K562 (cell line): ENCODE measurements around the gene CNP. TPM values are rescaled to one million over a fixed set of nuclear protein-coding genes. Genes with fewer than 3 reads are reported as not detected.

Experiments used
- ATAC-seq: fragments of 200-7000 bp; cut with Tn5 transposase; 3 replicates; pipeline ENCODE4 v1.9.1; 2020; ENCODE audit warnings: moderate library complexity
- BruUV-seq: library from RNA; stranded (reverse); fragments of 400-500 nt; replicated peaks from 2 replicates; lab custom pipeline; 2021; lab: Mats Ljungman, UMichigan
- CTCF ChIA-PET: fragments of 300-600 bp; formaldehyde crosslinking; extraction: SDS; loops from one replicate; lab custom pipeline; 2021; ENCODE audit warnings: low intra/inter-chr PET ratio; lab: Yijun Ruan, JAX
- POLR2A ChIA-PET: fragments of 300-600, 350-650 bp; sonication (Branson Sonifier 250); formaldehyde crosslinking; extraction: SDS; loops from one replicate; lab custom pipeline; 2021; ENCODE audit warnings: antibody characterized with exemption, inconsistent platforms; lab: Yijun Ruan, JAX
- DNase-seq, 4 experiments: peaks; one replicate each; pipeline versions ENCODE4 v3.0.0 to v3.0.0-alpha.2; 2011 to 2018; ENCODE audit warnings: low spot score in 3 of 4, mixed read lengths in 3 of 4; ENCODE audit errors: extremely low read depth in 1 of 4
- FAIRE-seq: peaks from 2 replicates; lab custom pipeline; 2011; peaks lifted over from hg19 to GRCh38; lab: Jason Lieb, UNC
- H2AFZ ChIP-seq: 2 replicates; pipeline ENCODE4 v1.6.0; 2011; ENCODE audit warnings: low read depth, low read length, control low read depth, inconsistent platforms
- H3K27ac ChIP-seq: fragments of 200-600 bp; 3 replicates; pipeline ENCODE4 v1.8.0; 2011; ENCODE audit warnings: low read depth, mild to moderate bottlenecking, control low read depth, inconsistent platforms, low read length, moderate library complexity, mixed read lengths; ENCODE audit errors: extremely low read depth
- H3K27me3 ChIP-seq, 2 experiments: fragments of 300-600 bp in 1 of 2; 2 replicates in 1 of 2; 3 replicates in 1 of 2; pipeline versions ENCODE4 v1.6.0 to v1.8.0; 2011; ENCODE audit warnings: inconsistent platforms in 2 of 2, low read length in 2 of 2, mild to moderate bottlenecking in 1 of 2, mixed read lengths in 1 of 2, moderate library complexity in 1 of 2; ENCODE audit not compliant: control insufficient read depth in 2 of 2, insufficient read depth in 2 of 2
- H3K36me3 ChIP-seq: fragments of 300-600 bp; 3 replicates; pipeline ENCODE4 v1.8.0; 2011; ENCODE audit warnings: mild to moderate bottlenecking, low read length, inconsistent platforms; ENCODE audit not compliant: control insufficient read depth, insufficient read depth
- H3K4me1 ChIP-seq, 2 experiments: fragments of 200-600 bp in 1 of 2; replicated peaks in 1 of 2; 2 replicates in 1 of 2; 3 replicates in 1 of 2; pipeline versions ENCODE4 v1.5.1 to v1.8.0; 2011; ENCODE audit warnings: inconsistent platforms in 2 of 2, low read length in 2 of 2, mild to moderate bottlenecking in 1 of 2, mixed read lengths in 1 of 2, moderate library complexity in 1 of 2; ENCODE audit not compliant: control insufficient read depth in 2 of 2, insufficient read depth in 2 of 2
- H3K4me2 ChIP-seq: 2 replicates; pipeline ENCODE4 v1.6.1; 2011; ENCODE audit warnings: low read length, control low read depth, inconsistent platforms, mixed read lengths; ENCODE audit not compliant: insufficient read depth
- H3K4me3 ChIP-seq: fragments of 200-600 bp; sonication (generic), shearing (Covaris generic); 2 replicates; pipeline ENCODE4 v1.5.1; 2016; ENCODE audit warnings: control low read depth, inconsistent platforms
- H3K79me2 ChIP-seq: fragments of 200-600 bp; 3 replicates; pipeline ENCODE4 v1.8.0; 2011; ENCODE audit warnings: low read length, inconsistent platforms; ENCODE audit not compliant: control insufficient read depth, insufficient read depth
- H3K9ac ChIP-seq, 2 experiments: 2 replicates each; pipeline versions ENCODE4 v1.6.0 to v1.6.1; 2011; ENCODE audit warnings: low read depth in 2 of 2, low read length in 2 of 2, control low read depth in 1 of 2, inconsistent platforms in 1 of 2, mild to moderate bottlenecking in 1 of 2, mixed read lengths in 1 of 2; ENCODE audit not compliant: insufficient read depth in 1 of 2
- H3K9me1 ChIP-seq: one replicate; pipeline ENCODE4 v1.6.0; 2011; ENCODE audit warnings: inconsistent platforms, mild to moderate bottlenecking, low read length, moderate library complexity; ENCODE audit not compliant: control insufficient read depth, insufficient read depth
- H3K9me3 ChIP-seq: replicated peaks from 2 replicates; pipeline ENCODE4 v1.5.1; 2011; ENCODE audit warnings: low read depth, low read length, inconsistent platforms; ENCODE audit not compliant: control insufficient read depth, insufficient read depth
- H4K20me1 ChIP-seq: replicated peaks from 2 replicates; pipeline ENCODE4 v1.6.1; 2011; ENCODE audit warnings: low read length, inconsistent platforms, mixed read lengths; ENCODE audit not compliant: control insufficient read depth, insufficient read depth
- PATZ1 ChIP-seq: fragments of 250-450 bp; sonication (Bioruptor Pico); IDR thresholded peaks from 2 replicates; pipeline ENCODE4 v1.5.0; 2020; ENCODE audit warnings: mild to moderate bottlenecking, borderline replicate concordance
- RFX7 ChIP-seq: fragments of 250-450 bp; sonication (Bioruptor Pico); IDR thresholded peaks from 2 replicates; pipeline ENCODE4 v1.5.1; 2021; ENCODE audit warnings: mild to moderate bottlenecking
- RHOXF2B ChIP-seq: fragments of 250-450 bp; sonication (Bioruptor Pico); conservative IDR thresholded peaks from 2 replicates; pipeline ENCODE4 v1.5.1; 2021
- SAFB2 ChIP-seq: fragments of 200-400 bp; formaldehyde crosslinking; IDR thresholded peaks from 2 replicates; pipeline ENCODE4 v1.6.1; 2018; ENCODE audit warnings: borderline replicate concordance, low read length, low read depth, moderate library complexity; ENCODE audit not compliant: severe bottlenecking
- SRSF7 ChIP-seq: fragments of 200-400 bp; formaldehyde crosslinking; optimal IDR thresholded peaks from 2 replicates; pipeline ENCODE3; 2017; ENCODE audit warnings: mild to moderate bottlenecking, low read depth, low read length
- XRCC3 ChIP-seq: fragments of 450-650 bp; IDR thresholded peaks from 2 replicates; pipeline ENCODE4 v1.6.1; 2017; ENCODE audit warnings: mild to moderate bottlenecking, moderate library complexity
- ZBTB26 ChIP-seq: fragments of 450-650 bp; formaldehyde crosslinking; IDR thresholded peaks from 2 replicates; pipeline ENCODE4 v1.4.0; 2022; ENCODE audit warnings: missing genetic modification characterization
- ZFP36 ChIP-seq: fragments of 150-350 bp; IDR thresholded peaks from 2 replicates; pipeline ENCODE4 v1.6.1; 2018; ENCODE audit warnings: low read length, low read depth; ENCODE audit not compliant: partially characterized antibody
- ZMIZ1 ChIP-seq, 2 experiments: fragments of 150-350 bp in 1 of 2; IDR thresholded peaks; 2 replicates each; pipeline ENCODE4 v1.6.1; 2012 to 2016; ENCODE audit warnings: low read depth in 2 of 2, low read length in 2 of 2, mild to moderate bottlenecking in 1 of 2, moderate library complexity in 1 of 2
- ZNF121 ChIP-seq: sonication (generic); formaldehyde crosslinking; conservative IDR thresholded peaks from 2 replicates; pipeline ENCODE4 v1.8.0; 2022; ENCODE audit warnings: missing genetic modification reagents
- WGBS: fragments of 100-300 bp; shearing (Covaris generic); methylation state at CpG from one replicate; pipeline ENCODE4 v1.1.6; 2016; ENCODE audit warnings: low coverage, mixed read lengths; ENCODE audit not compliant: insufficient coverage; ENCODE audit errors: missing lambda C conversion rate; 5-methylcytosine and 5-hydroxymethylcytosine counted together
- in situ Hi-C: fragments of 300-500 bp; cut with MboI; formaldehyde crosslinking; loops from 4 replicates; pipeline ENCODE4 v1.15.0; 2018; ENCODE audit warnings: inconsistent platforms, mixed read lengths
- intact Hi-C: fragments of 100-400 bp; cut with micrococcal nuclease; formaldehyde crosslinking; loops from 2 replicates; pipeline ENCODE4 v1.14.2; 2022
- polyA plus RNA-seq, 8 experiments: library from polyadenylated mRNA; depleted of rRNA in 4 of 8; stranded (reverse) in 5 of 8; unstranded in 3 of 8; fragments of >200 nt; fragmentation: Nextera tagmentation in 2 of 8; fragmentation: Illumina TruSeq in 1 of 8; extraction: Ambion mirVana in 2 of 8; extraction: Trizol in 1 of 8; gene quantifications; 2 replicates each; pipeline versions ENCODE4 v1.2.1 to v1.2.3, GENCODE V29; 2011 to 2014; ENCODE audit warnings: inconsistent platforms in 1 of 8, missing spikeins in 1 of 8
- total RNA-seq, 7 experiments: library from RNA; depleted of rRNA in 6 of 7; stranded (reverse); fragments of >200 nt in 6 of 7; fragmentation: Illumina TruSeq in 2 of 7; extraction: Trizol in 2 of 7; gene quantifications; 2 replicates each; pipeline versions ENCODE4 v1.2.1 to v1.2.3, GENCODE V29; 2011 to 2021; ENCODE audit warnings: low replicate concordance in 1 of 7

Gene CNP
- total and polyA plus RNA-seq, 9 of the 15 experiments (the other 6 are each of a cell fraction or from before 2014, with no cell fraction given): 1.7 to 52.0 (median 29.1) TPM

GRCh38 chr17:41957869-41958439 lies 8.6 kb upstream of the CNP start:
- intact Hi-C loops (loop anchor here (2.0 to 5.0 kb wide), 3 partner anchors 27 to 157 kb away; partner anchors contain the start of genes ACLY and ODAD4), in situ Hi-C loops (loop anchor here (5.0 kb wide), 1 partner anchor 221 kb away; no protein-coding TSS in a partner anchor)
- Histone ChIP-seq H3K4me1 (peaks cover 23 to 29% of the 10 kb centered on the region in 2 experiments), H3K4me2 (no peak overlapping the region), H3K27me3 (no peaks in the 10 kb centered on the region), H3K9me1 (peaks cover 3% of the 10 kb centered on the region), H3K36me3 (no peaks in the 10 kb centered on the region), H2AFZ (peak overlapping the region; percentile 48), H3K79me2 (no peaks in the 10 kb centered on the region), H3K9ac (peak overlapping the region in 1 of 2 experiments; percentile 38; a peak in 1 of 4 replicates), H4K20me1 (no peaks in the 10 kb centered on the region), H3K27ac (no peak overlapping the region), H3K4me3 (no peak overlapping the region), H3K9me3 (no peaks in the 10 kb centered on the region)
- no peak for TF ChIP-seq SAFB2
- no peak for TF ChIP-seq ZMIZ1 (IDR thresholded peaks at IDR 0.05; ENCODE audit: low read depth in 2 of 2, low read length in 2 of 2)
- TF ChIP-seq RHOXF2B (CRISPR knock-in tag): no peak
- no peak for TF ChIP-seq RFX7 (CRISPR knock-in tag)
- TF ChIP-seq ZFP36: no peak
- TF ChIP-seq SRSF7: no peak
- TF ChIP-seq ZBTB26 (CRISPR knock-in tag): no peak
- TF ChIP-seq XRCC3: no peak
- TF ChIP-seq ZNF121 (CRISPR knock-in tag): no peak
- TF ChIP-seq PATZ1 (CRISPR knock-in tag): no peak
- ATAC-seq (no peak), FAIRE-seq (no peak), DNase-seq (no peak)
- ChIA-PET CTCF (no interaction called here), POLR2A (interaction anchor here (0.6 to 3.0 kb wide), 4 partner anchors 13 to 267 kb away, joined by 3 to 9 read pairs (median 6); no protein-coding TSS in a partner anchor)
- 67% methylated on average over 6 of the region's 6 CpGs for WGBS
- BruUV-seq: no TSS peak
